H9 (cell line): ENCODE measurements around the gene NPS. TPM values are rescaled to one million over a fixed set of nuclear protein-coding genes. Genes with fewer than 3 reads are reported as not detected.

Experiments used
- DNase-seq: peaks from one replicate; pipeline ENCODE4 v3.0.0-alpha.2; 2017
- H2AFZ ChIP-seq: one replicate; pipeline ENCODE4 v1.6.1; 2013; ENCODE audit warnings: mild to moderate bottlenecking, low read length, control low read depth, moderate library complexity
- H2AK5ac ChIP-seq: 2 replicates; pipeline ENCODE4 v1.6.1; 2013; ENCODE audit warnings: low read length, control low read depth, mixed read lengths; ENCODE audit not compliant: insufficient read length
- H2BK120ac ChIP-seq: one replicate; pipeline ENCODE4 v1.6.1; 2013; ENCODE audit warnings: low read depth, mild to moderate bottlenecking, low read length, control low read depth, inconsistent platforms; ENCODE audit not compliant: poor library complexity, severe bottlenecking
- H2BK12ac ChIP-seq: 2 replicates; pipeline ENCODE4 v1.6.1; 2013; ENCODE audit warnings: low read length, control low read depth, mixed read lengths, low read depth; ENCODE audit not compliant: insufficient read length
- H2BK15ac ChIP-seq: 2 replicates; pipeline ENCODE4 v1.6.1; 2013; ENCODE audit warnings: low read depth, low read length, control low read depth
- H2BK20ac ChIP-seq: one replicate; pipeline ENCODE4 v1.6.1; 2013; ENCODE audit warnings: low read depth, mild to moderate bottlenecking, low read length, control low read depth, inconsistent platforms; ENCODE audit not compliant: poor library complexity, severe bottlenecking
- H2BK5ac ChIP-seq: 2 replicates; pipeline ENCODE4 v1.6.1; 2013; ENCODE audit warnings: low read length, control low read depth, mixed read lengths; ENCODE audit not compliant: insufficient read length
- H3K14ac ChIP-seq: 2 replicates; pipeline ENCODE4 v1.6.1; 2013; ENCODE audit warnings: low read length, control low read depth; ENCODE audit not compliant: insufficient read depth
- H3K18ac ChIP-seq: 2 replicates; pipeline ENCODE4 v1.6.1; 2013; ENCODE audit warnings: low read depth, mild to moderate bottlenecking, mixed read lengths, low read length, control low read depth; ENCODE audit not compliant: insufficient read length
- H3K23ac ChIP-seq: 2 replicates; pipeline ENCODE4 v1.6.1; 2013; ENCODE audit warnings: low read length, control low read depth, mixed read lengths, low read depth; ENCODE audit not compliant: insufficient read length
- H3K23me2 ChIP-seq: 2 replicates; pipeline ENCODE4 v1.6.1; 2013; ENCODE audit warnings: low read depth, mild to moderate bottlenecking, mixed read lengths, low read length, control low read depth; ENCODE audit not compliant: insufficient read length, poor library complexity, severe bottlenecking
- H3K27ac ChIP-seq: 2 replicates; pipeline ENCODE4 v1.5.1; 2013; ENCODE audit warnings: low read length, control low read depth, mixed read lengths, low read depth; ENCODE audit not compliant: insufficient read length
- H3K27me3 ChIP-seq: 2 replicates; pipeline ENCODE4 v1.6.1; 2013; ENCODE audit warnings: low read length, control low read depth, inconsistent platforms; ENCODE audit not compliant: insufficient read depth
- H3K4ac ChIP-seq: 2 replicates; pipeline ENCODE4 v1.6.1; 2013; ENCODE audit warnings: low read depth, mild to moderate bottlenecking, control low read depth, inconsistent platforms, low read length, moderate library complexity
- H3K4me1 ChIP-seq: 2 replicates; pipeline ENCODE4 v1.6.1; 2013; ENCODE audit warnings: low read length, control low read depth, inconsistent platforms; ENCODE audit not compliant: insufficient read depth
- H3K4me2 ChIP-seq: 2 replicates; pipeline ENCODE4 v1.6.1; 2013; ENCODE audit warnings: low read length, control low read depth, mixed read lengths; ENCODE audit not compliant: insufficient read length, insufficient read depth
- H3K56ac ChIP-seq: 2 replicates; pipeline ENCODE4 v1.6.1; 2013; ENCODE audit warnings: low read depth, mild to moderate bottlenecking, mixed read lengths, low read length, control low read depth; ENCODE audit not compliant: insufficient read length
- H3K79me1 ChIP-seq: 2 replicates; pipeline ENCODE4 v1.6.1; 2013; ENCODE audit warnings: low read depth, mild to moderate bottlenecking, moderate library complexity, low read length, control low read depth, inconsistent platforms; ENCODE audit not compliant: insufficient read depth, poor library complexity, severe bottlenecking
- H3K79me2 ChIP-seq: 2 replicates; pipeline ENCODE4 v1.6.1; 2013; ENCODE audit warnings: low read length, control low read depth, inconsistent platforms; ENCODE audit not compliant: insufficient read depth
- H3K9ac ChIP-seq: 2 replicates; pipeline ENCODE4 v1.6.1; 2013; ENCODE audit warnings: low read length, control low read depth, mixed read lengths; ENCODE audit not compliant: insufficient read length; ENCODE audit errors: extremely low read depth
- H3K9me3 ChIP-seq: one replicate; pipeline ENCODE4 v1.6.1; 2013; ENCODE audit warnings: low read depth, low read length, inconsistent platforms; ENCODE audit not compliant: control insufficient read depth
- H3T11ph ChIP-seq: one replicate; pipeline ENCODE4 v1.6.1; 2013; ENCODE audit warnings: mild to moderate bottlenecking, low read length, control low read depth, inconsistent platforms
- H4K20me1 ChIP-seq: one replicate; pipeline ENCODE4 v1.6.1; 2013; ENCODE audit not compliant: control insufficient read depth, insufficient read length, insufficient read depth
- H4K5ac ChIP-seq: 2 replicates; pipeline ENCODE4 v1.6.1; 2013; ENCODE audit warnings: low read depth, mild to moderate bottlenecking, mixed read lengths, low read length, control low read depth; ENCODE audit not compliant: insufficient read length
- H4K8ac ChIP-seq: replicated peaks from 2 replicates; pipeline ENCODE4 v1.6.1; 2013; ENCODE audit warnings: low read length, control low read depth, mixed read lengths, low read depth; ENCODE audit not compliant: insufficient read length
- H4K91ac ChIP-seq: 2 replicates; pipeline ENCODE4 v1.6.1; 2013; ENCODE audit warnings: low read depth, mild to moderate bottlenecking, moderate library complexity, mixed read lengths, low read length, control low read depth; ENCODE audit not compliant: insufficient read length
- H3K27ac Mint-ChIP-seq, 3 experiments: 2 replicates in 2 of 3; 3 replicates in 1 of 3; pipeline ENCODE4 v1.8.0; 2020 to 2021; ENCODE audit warnings: mixed read lengths in 3 of 3, mild to moderate bottlenecking in 1 of 3, moderate library complexity in 1 of 3
- H3K27me3 Mint-ChIP-seq: 2 replicates; pipeline ENCODE4 v1.8.0; 2021; ENCODE audit warnings: low read depth, mild to moderate bottlenecking, moderate library complexity, mixed read lengths
- H3K36me3 Mint-ChIP-seq, 3 experiments: 2 replicates in 2 of 3; 3 replicates in 1 of 3; pipeline ENCODE4 v1.8.0; 2020 to 2021; ENCODE audit warnings: low read depth in 3 of 3, mixed read lengths in 3 of 3; ENCODE audit not compliant: insufficient read depth in 1 of 3
- H3K4me1 Mint-ChIP-seq, 2 experiments: 2 replicates each; pipeline ENCODE4 v1.8.0; 2020; ENCODE audit warnings: mixed read lengths in 2 of 2
- H3K4me3 Mint-ChIP-seq, 2 experiments: 2 replicates in 1 of 2; 3 replicates in 1 of 2; pipeline ENCODE4 v1.8.0; 2020 to 2021; ENCODE audit warnings: mild to moderate bottlenecking in 2 of 2, mixed read lengths in 2 of 2, moderate library complexity in 1 of 2
- H3K9me3 Mint-ChIP-seq, 2 experiments: 2 replicates in 1 of 2; 3 replicates in 1 of 2; pipeline ENCODE4 v1.8.0; 2020; ENCODE audit warnings: mild to moderate bottlenecking in 2 of 2, mixed read lengths in 2 of 2, moderate library complexity in 1 of 2
- WGBS: extraction: QIAGEN DNeasy Blood & Tissue Kit; methylation state at CpG from one replicate; pipeline ENCODE4 v1.1.7; 2013; ENCODE audit warnings: missing lambda C conversion rate, low lambda C conversion rate, mixed read lengths; ENCODE audit not compliant: insufficient read length; ENCODE audit errors: extremely low coverage; 5-methylcytosine and 5-hydroxymethylcytosine counted together
- total RNA-seq: library from RNA; stranded (reverse); gene quantifications from 2 replicates; pipeline ENCODE4 v1.2.1, GENCODE V29; 2021
- TF ChIP-seq, protein P1 (sequence below): fragments of 200-600 bp; sonication (generic); conservative IDR thresholded peaks from 3 replicates; pipeline ENCODE4 v1.8.0; 2021; ENCODE audit warnings: antibody characterized with exemption, mild to moderate bottlenecking

The NPS gene
- total RNA-seq, 1 experiment from 2014 or later: not detected

DNA sequence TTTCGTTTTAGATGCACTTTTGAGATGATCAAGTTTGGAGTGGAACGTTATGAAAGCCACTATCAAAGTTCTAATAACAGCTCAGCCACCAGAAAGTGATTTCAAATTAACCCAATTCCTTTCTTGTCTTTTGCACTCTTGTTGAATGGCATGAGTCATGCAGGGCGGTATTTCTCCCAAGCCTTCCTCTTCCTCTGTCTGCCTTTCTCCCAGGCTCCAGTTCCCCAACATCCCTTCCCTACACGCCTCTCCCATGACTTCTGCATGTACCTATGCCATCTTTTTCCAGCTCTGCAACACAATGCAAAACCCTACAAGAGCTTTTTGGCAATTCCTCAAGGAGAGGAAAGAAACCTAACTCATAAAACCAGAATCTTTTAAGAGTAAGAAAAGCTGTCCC lies 21.8 kb upstream of the NPS start:
- H3K36me3 Mint-ChIP-seq: no peaks in the 10 kb centered on the region
- no peaks in the 10 kb centered on the region for H3K9me3 ChIP-seq
- no peak overlapping the region for H2AK5ac ChIP-seq
- no peak overlapping the region for H2BK20ac ChIP-seq
- H3K23me2 ChIP-seq: no peaks in the 10 kb centered on the region
- H3K79me2 ChIP-seq: no peaks in the 10 kb centered on the region
- no peak overlapping the region for H3K9ac ChIP-seq
- no peaks in the 10 kb centered on the region; the same call in 1 of the 2 replicates for H3K27me3 Mint-ChIP-seq
- H2BK5ac ChIP-seq: no peak overlapping the region
- no peaks in the 10 kb centered on the region for H3K9me3 Mint-ChIP-seq
- no peaks in the 10 kb centered on the region for H3K27me3 ChIP-seq
- H3K4me2 ChIP-seq: no peak overlapping the region
- no peak overlapping the region for H4K5ac ChIP-seq
- H3K27ac Mint-ChIP-seq: 0 out of 7 replicates have a peak overlapping the region, but pooled peaks of 1 of the 3 experiments have one; percentile 66
- TF ChIP-seq, protein P1, sequence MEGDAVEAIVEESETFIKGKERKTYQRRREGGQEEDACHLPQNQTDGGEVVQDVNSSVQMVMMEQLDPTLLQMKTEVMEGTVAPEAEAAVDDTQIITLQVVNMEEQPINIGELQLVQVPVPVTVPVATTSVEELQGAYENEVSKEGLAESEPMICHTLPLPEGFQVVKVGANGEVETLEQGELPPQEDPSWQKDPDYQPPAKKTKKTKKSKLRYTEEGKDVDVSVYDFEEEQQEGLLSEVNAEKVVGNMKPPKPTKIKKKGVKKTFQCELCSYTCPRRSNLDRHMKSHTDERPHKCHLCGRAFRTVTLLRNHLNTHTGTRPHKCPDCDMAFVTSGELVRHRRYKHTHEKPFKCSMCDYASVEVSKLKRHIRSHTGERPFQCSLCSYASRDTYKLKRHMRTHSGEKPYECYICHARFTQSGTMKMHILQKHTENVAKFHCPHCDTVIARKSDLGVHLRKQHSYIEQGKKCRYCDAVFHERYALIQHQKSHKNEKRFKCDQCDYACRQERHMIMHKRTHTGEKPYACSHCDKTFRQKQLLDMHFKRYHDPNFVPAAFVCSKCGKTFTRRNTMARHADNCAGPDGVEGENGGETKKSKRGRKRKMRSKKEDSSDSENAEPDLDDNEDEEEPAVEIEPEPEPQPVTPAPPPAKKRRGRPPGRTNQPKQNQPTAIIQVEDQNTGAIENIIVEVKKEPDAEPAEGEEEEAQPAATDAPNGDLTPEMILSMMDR: no peak
- H2BK120ac ChIP-seq: no peak overlapping the region
- H3K4me1 ChIP-seq: no peaks in the 10 kb centered on the region; the same call in 1 of the 2 replicates
- H3K4me3 Mint-ChIP-seq: no peak overlapping the region
- no peak for DNase-seq
- H2AFZ ChIP-seq: no peak overlapping the region
- no peak overlapping the region for H4K8ac ChIP-seq
- no peak overlapping the region for H2BK12ac ChIP-seq
- no peak overlapping the region for H3K27ac ChIP-seq
- H3K23ac ChIP-seq: no peak overlapping the region
- H3K4me1 Mint-ChIP-seq: peaks cover 6 to 11% of the 10 kb centered on the region in 2 experiments; a peak in 3 of 4 replicates
- no peak overlapping the region for H3K56ac ChIP-seq
- no peak overlapping the region for H3K18ac ChIP-seq
- no peak overlapping the region for H2BK15ac ChIP-seq
- no peak overlapping the region for H3K4ac ChIP-seq
- H3K79me1 ChIP-seq: no peaks in the 10 kb centered on the region
- H3K14ac ChIP-seq: no peak overlapping the region
- no peak overlapping the region for H3T11ph ChIP-seq
- no CpG with 5 or more reads among the region's 4 CpGs for WGBS
- H4K20me1 ChIP-seq: no peaks in the 10 kb centered on the region
- no peak overlapping the region for H4K91ac ChIP-seq
